Measurements from ENCODE around the gene ZNF566. TPM values are rescaled to one million over a fixed set of nuclear protein-coding genes. Genes with fewer than 3 reads are reported as not detected.
"Not testable (repeated sequence)": the region's sequence is repeated elsewhere in the genome, so short reads cannot be mapped to it uniquely, and the experiment has no call there.

ZNF566 gene
- total RNA-seq, 2 experiments from 2014 or later = 5.6 to 6.5 TPM

DNA sequence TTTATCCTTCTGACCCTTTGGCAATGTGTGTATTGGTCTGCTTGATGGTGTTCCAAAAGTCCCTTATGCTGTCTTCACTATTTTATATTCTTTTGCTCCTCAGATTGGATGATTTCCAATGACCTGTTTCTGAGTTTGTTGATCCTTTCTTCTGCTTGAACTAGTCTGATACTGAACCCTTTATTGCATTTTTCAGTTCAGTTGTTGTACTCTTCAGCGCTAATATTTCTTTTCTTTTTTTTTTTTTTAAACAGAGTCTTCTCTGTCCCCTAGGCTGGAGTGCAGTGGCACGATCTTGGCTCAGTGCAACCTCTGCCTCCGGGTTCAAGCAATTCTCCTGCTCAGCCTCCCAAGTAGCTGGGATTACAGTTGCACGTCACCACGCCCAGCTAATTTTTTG lies 12.6 kb upstream of the ZNF566 start:
- CTCF ChIA-PET = no interaction called here
- Mint-ChIP-seq H3K27me3 (no peaks in the 10 kb centered on the region), H3K27ac (no peak overlapping the region), H3K9me3 (peaks cover 24% of the 10 kb centered on the region), H3K4me1 (ENCODE audit: low read depth) (no peaks in the 10 kb centered on the region), H3K4me3 (no peak overlapping the region), H3K36me3 (ENCODE audit: low read depth) (peaks cover 17% of the 10 kb centered on the region)
- POLR2A ChIA-PET = no interaction called here
- DNase-seq (no peak), ATAC-seq (no peak)
- TF ChIP-seq, protein P1, sequence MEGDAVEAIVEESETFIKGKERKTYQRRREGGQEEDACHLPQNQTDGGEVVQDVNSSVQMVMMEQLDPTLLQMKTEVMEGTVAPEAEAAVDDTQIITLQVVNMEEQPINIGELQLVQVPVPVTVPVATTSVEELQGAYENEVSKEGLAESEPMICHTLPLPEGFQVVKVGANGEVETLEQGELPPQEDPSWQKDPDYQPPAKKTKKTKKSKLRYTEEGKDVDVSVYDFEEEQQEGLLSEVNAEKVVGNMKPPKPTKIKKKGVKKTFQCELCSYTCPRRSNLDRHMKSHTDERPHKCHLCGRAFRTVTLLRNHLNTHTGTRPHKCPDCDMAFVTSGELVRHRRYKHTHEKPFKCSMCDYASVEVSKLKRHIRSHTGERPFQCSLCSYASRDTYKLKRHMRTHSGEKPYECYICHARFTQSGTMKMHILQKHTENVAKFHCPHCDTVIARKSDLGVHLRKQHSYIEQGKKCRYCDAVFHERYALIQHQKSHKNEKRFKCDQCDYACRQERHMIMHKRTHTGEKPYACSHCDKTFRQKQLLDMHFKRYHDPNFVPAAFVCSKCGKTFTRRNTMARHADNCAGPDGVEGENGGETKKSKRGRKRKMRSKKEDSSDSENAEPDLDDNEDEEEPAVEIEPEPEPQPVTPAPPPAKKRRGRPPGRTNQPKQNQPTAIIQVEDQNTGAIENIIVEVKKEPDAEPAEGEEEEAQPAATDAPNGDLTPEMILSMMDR (IDR thresholded peaks at IDR 0.05) = no peak
- intact Hi-C loops (cut with micrococcal nuclease) = no loop called here

- H3K4me1 Mint-ChIP-seq (ENCODE audit: low read depth) = peaks cover 3% of the 10 kb centered on the region
- peaks cover 23% of the 10 kb centered on the region for H3K9me3 Mint-ChIP-seq
- DNase-seq (no peak), ATAC-seq (no peak)
- ChIA-PET POLR2A (no interaction called here), CTCF (no interaction called here)
- no peaks in the 10 kb centered on the region for H3K27me3 Mint-ChIP-seq
- H3K27ac Mint-ChIP-seq = no peak overlapping the region
- H3K4me3 Mint-ChIP-seq = no peak overlapping the region
- intact Hi-C loops (cut with micrococcal nuclease) = no loop called here
- TF ChIP-seq, protein P1 (IDR thresholded peaks at IDR 0.05) = no peak
- peaks cover 10% of the 10 kb centered on the region for H3K36me3 Mint-ChIP-seq (ENCODE audit: low read depth)
Measured at GRCh38 chr19:36497001-36497400, 7.6 kb upstream of the ZNF566 start.

GRCh38 chr19:36492689-36493453 lies 3.5 kb upstream of the ZNF566 start:
- H3K27ac Mint-ChIP-seq; H3K4me3 Mint-ChIP-seq; intact Hi-C loops (cut with micrococcal nuclease); POLR2A ChIA-PET; ATAC-seq; CTCF ChIA-PET; H3K27me3 Mint-ChIP-seq: not testable (repeated sequence)
- TF ChIP-seq, protein P1 (IDR thresholded peaks at IDR 0.05) = peak; percentile 49
- DNase-seq = peak; percentile 65
- peaks cover 16% of the 10 kb centered on the region for H3K36me3 Mint-ChIP-seq (ENCODE audit: low read depth)
- H3K4me1 Mint-ChIP-seq (ENCODE audit: low read depth) = peaks cover 17% of the 10 kb centered on the region
- H3K9me3 Mint-ChIP-seq = peaks cover 12% of the 10 kb centered on the region

DNA sequence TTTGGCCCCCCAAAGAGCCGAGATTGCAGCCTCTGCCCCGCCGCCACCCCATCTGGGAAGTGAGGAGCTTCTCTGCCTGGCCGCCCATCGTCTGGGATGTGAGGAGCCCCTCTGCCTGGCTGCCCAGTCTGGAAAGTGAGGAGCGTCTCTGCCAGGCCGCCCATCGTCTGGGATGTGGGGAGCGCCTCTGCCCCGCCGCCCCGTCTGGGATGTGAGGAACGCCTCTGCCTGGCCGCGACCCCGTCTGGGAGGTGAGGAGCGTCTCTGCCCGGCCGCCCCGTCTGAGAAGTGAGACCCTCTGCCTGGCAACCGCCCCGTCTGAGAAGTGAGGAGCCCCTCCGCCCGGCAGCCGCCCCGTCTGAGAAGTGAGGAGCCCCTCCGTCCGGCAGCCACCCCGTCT lies 1.5 kb upstream of the ZNF566 start:
- H3K27me3 Mint-ChIP-seq; H3K4me3 Mint-ChIP-seq; H3K9me3 Mint-ChIP-seq; intact Hi-C loops (cut with micrococcal nuclease); CTCF ChIA-PET; POLR2A ChIA-PET; ATAC-seq; H3K27ac Mint-ChIP-seq; DNase-seq: not testable (repeated sequence)
- Mint-ChIP-seq H3K36me3 (ENCODE audit: low read depth) (peaks cover 29% of the 10 kb centered on the region), H3K4me1 (ENCODE audit: low read depth) (peaks cover 25% of the 10 kb centered on the region)

DNA sequence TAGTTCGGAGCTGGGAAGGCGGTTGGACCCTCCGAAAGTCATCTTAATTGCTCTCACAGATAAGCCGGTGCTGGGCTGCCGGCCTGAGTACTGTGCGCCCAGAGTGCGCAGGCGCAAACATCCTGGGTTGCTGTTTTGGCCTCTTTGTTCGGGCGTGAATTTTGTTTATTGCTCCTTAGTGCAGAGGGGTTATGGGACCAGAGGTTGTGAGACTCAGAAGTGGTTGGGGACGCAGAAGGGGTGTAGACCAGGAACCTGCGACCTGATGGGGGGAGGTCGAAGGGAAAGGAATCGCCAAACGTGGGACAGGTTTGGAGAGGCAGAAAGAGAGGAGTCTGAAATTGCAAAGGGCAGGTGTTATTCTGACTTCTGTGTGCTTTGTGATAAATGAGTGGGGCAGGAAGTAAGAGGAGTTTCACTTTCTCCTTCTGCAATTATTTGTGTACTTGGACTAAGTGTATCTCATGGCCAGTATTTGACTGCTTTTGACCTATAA lies 607 bp upstream of the ZNF566 start:
- Mint-ChIP-seq H3K27ac (peak overlapping the region; percentile 98), H3K4me1 (ENCODE audit: low read depth) (peaks cover 25% of the 10 kb centered on the region), H3K9me3 (peaks cover 8% of the 10 kb centered on the region), H3K27me3 (no peaks in the 10 kb centered on the region), H3K4me3 (peak overlapping the region; percentile 94), H3K36me3 (ENCODE audit: low read depth) (peaks cover 35% of the 10 kb centered on the region)
- CTCF ChIA-PET = interaction anchor here (0.6 kb wide), 1 partner anchor 12 kb away, joined by 3 read pairs; no protein-coding TSS in a partner anchor
- TF ChIP-seq, protein P1 (IDR thresholded peaks at IDR 0.05) = no peak
- POLR2A ChIA-PET = interaction anchor here (0.6 to 2.0 kb wide), 10 partner anchors 38 to 500 kb away, joined by 3 to 15 read pairs (median 4); partner anchors contain the start of genes ZFP14, ZNF146, ZNF260 and ZNF382
- intact Hi-C loops (cut with micrococcal nuclease) = no loop called here
- peak; percentile 52 for ATAC-seq
- DNase-seq = peak; percentile 82

Measured in activated CD8-positive, alpha-beta T cell treated with anti-CD3 and anti-CD28 coated beads for 36 hours (primary cell).